Activated T-helper 1 cell treated with anti-CD3 and anti-CD28 coated beads, Interleukin-12 subunit alpha, Interleukin-12 subunit beta, Interleukin-2, Interleukin-4 antibody, amounts not matched to agents 30 ng/mL and 10 ng/mL and 1 ng/mL, durations not matched to agents 14 hours and 24 hours and 36 hours (primary cell): ENCODE results near the gene NIPAL4. TPM values are rescaled to one million over a fixed set of nuclear protein-coding genes. Genes with fewer than 3 reads are reported as not detected.
"Not testable (repeated sequence)": the region's sequence is repeated elsewhere in the genome, so short reads cannot be mapped to it uniquely, and the experiment has no call there.

Source experiments
- DNase-seq: peaks from one replicate; pipeline ENCODE4 v3.0.0; 2021; ENCODE audit warnings: low spot score
- H3K27ac Mint-ChIP-seq: one replicate; pipeline ENCODE4 v1.8.0; 2021; ENCODE audit warnings: mild to moderate bottlenecking, mixed read lengths
- H3K27me3 Mint-ChIP-seq: one replicate; pipeline ENCODE4 v1.8.0; 2022; ENCODE audit warnings: mild to moderate bottlenecking, moderate library complexity, mixed read lengths; ENCODE audit not compliant: insufficient read depth
- H3K36me3 Mint-ChIP-seq: one replicate; pipeline ENCODE4 v1.8.0; 2021; ENCODE audit warnings: low read depth, mixed read lengths
- H3K4me1 Mint-ChIP-seq: one replicate; pipeline ENCODE4 v1.8.0; 2021; ENCODE audit warnings: low read depth, mixed read lengths
- H3K4me3 Mint-ChIP-seq: one replicate; pipeline ENCODE4 v1.8.0; 2021; ENCODE audit warnings: mild to moderate bottlenecking, moderate library complexity, mixed read lengths
- H3K9me3 Mint-ChIP-seq: one replicate; pipeline ENCODE4 v1.8.0; 2021; ENCODE audit warnings: mixed read lengths
- intact Hi-C: fragments of 100-400 bp; cut with micrococcal nuclease; formaldehyde crosslinking; loops from one replicate; pipeline ENCODE4 v1.15.1; 2024
- total RNA-seq: library from RNA; stranded (reverse); gene quantifications from 2 replicates; pipeline ENCODE4 v1.2.3, GENCODE V29; 2022

NIPAL4 gene
- 2.2 and 2.3 TPM in 2 replicates for total RNA-seq

- Mint-ChIP-seq H3K36me3 (peaks cover 13% of the 10 kb centered on the region), H3K4me1 (peaks cover 33% of the 10 kb centered on the region), H3K9me3 (no peaks in the 10 kb centered on the region), H3K27ac (peak within 1 kb of the TSS; percentile 45), H3K27me3 (peaks cover 33% of the 10 kb centered on the region), H3K4me3 (peak within 1 kb of the TSS; percentile 76)
- intact Hi-C loops: loop anchor here (10.0 kb wide), 1 partner anchor 285 kb away; no protein-coding TSS in a partner anchor
- no peak for DNase-seq
Observed at GRCh38 chr5:157459715-157460599, at the start of gene NIPAL4. TSS of gene NIPAL4 (plus strand) at chr5:157460213. CDS start at chr5:157460321, 108 bp downstream.

GRCh38 chr5:157415838-157416237, 44.2 kb upstream of the NIPAL4 start:
- intact Hi-C loops: no loop called here
- H3K4me1 Mint-ChIP-seq: no peaks in the 10 kb centered on the region
- H3K4me3 Mint-ChIP-seq: no peak overlapping the region
- no peak overlapping the region for H3K27ac Mint-ChIP-seq
- peaks cover 8% of the 10 kb centered on the region for H3K9me3 Mint-ChIP-seq
- H3K27me3 Mint-ChIP-seq: peaks cover 27% of the 10 kb centered on the region
- no peak for DNase-seq
- H3K36me3 Mint-ChIP-seq: no peaks in the 10 kb centered on the region

GRCh38 chr5:157419521-157419920, 40.5 kb upstream of the NIPAL4 start:
- H3K27ac Mint-ChIP-seq, intact Hi-C loops, H3K27me3 Mint-ChIP-seq, DNase-seq, H3K4me1 Mint-ChIP-seq, H3K36me3 Mint-ChIP-seq, H3K4me3 Mint-ChIP-seq, H3K9me3 Mint-ChIP-seq: not testable (repeated sequence)

GRCh38 chr5:157429920-157430319, 30.1 kb upstream of the NIPAL4 start:
- not testable (repeated sequence) for H3K9me3 Mint-ChIP-seq, H3K27ac Mint-ChIP-seq, DNase-seq, H3K4me1 Mint-ChIP-seq, H3K4me3 Mint-ChIP-seq, H3K36me3 Mint-ChIP-seq
- intact Hi-C loops: loop anchor here (5.0 kb wide), 1 partner anchor 242 kb away; the partner anchor contains the start of gene C5orf52
- peaks cover 29% of the 10 kb centered on the region for H3K27me3 Mint-ChIP-seq

- intact Hi-C loops: loop anchor here (1.0 to 5.0 kb wide), 6 partner anchors 40 to 312 kb away; partner anchors contain the start of genes C5orf52 and LSM11
- peaks cover 4% of the 10 kb centered on the region for H3K36me3 Mint-ChIP-seq
Observed at GRCh38 chr5:157431544-157432200, 28.3 kb upstream of the NIPAL4 start.

GRCh38 chr5:157434096-157434495, 25.9 kb upstream of the NIPAL4 start:
- Mint-ChIP-seq H3K9me3 (peaks cover 3% of the 10 kb centered on the region), H3K27ac (no peak overlapping the region), H3K27me3 (peaks cover 7% of the 10 kb centered on the region), H3K4me3 (no peak overlapping the region), H3K4me1 (peaks cover 8% of the 10 kb centered on the region), H3K36me3 (peaks cover 4% of the 10 kb centered on the region)
- intact Hi-C loops: loop anchor here (5.0 kb wide), 1 partner anchor 238 kb away; the partner anchor contains the start of gene C5orf52
- no peak for DNase-seq

More at GRCh38 chr5:157431544-157432200, 28.3 kb upstream of the NIPAL4 start:
- H3K27ac Mint-ChIP-seq: no peak overlapping the region
- no peak overlapping the region for H3K4me3 Mint-ChIP-seq
- peak; percentile 7 for DNase-seq
- H3K9me3 Mint-ChIP-seq: peaks cover 3% of the 10 kb centered on the region
- peaks cover 22% of the 10 kb centered on the region for H3K27me3 Mint-ChIP-seq
- peaks cover 8% of the 10 kb centered on the region for H3K4me1 Mint-ChIP-seq

GRCh38 chr5:157443041-157443549, 16.9 kb upstream of the NIPAL4 start:
- H3K27me3 Mint-ChIP-seq: peaks cover 13% of the 10 kb centered on the region
- H3K36me3 Mint-ChIP-seq: peaks cover 3% of the 10 kb centered on the region
- no peak for DNase-seq
- no peaks in the 10 kb centered on the region for H3K4me1 Mint-ChIP-seq
- H3K9me3 Mint-ChIP-seq: no peaks in the 10 kb centered on the region
- intact Hi-C loops: no loop called here
- no peak overlapping the region for H3K4me3 Mint-ChIP-seq
- H3K27ac Mint-ChIP-seq: no peak overlapping the region

GRCh38 chr5:157444224-157444623, 15.8 kb upstream of the NIPAL4 start:
- Mint-ChIP-seq H3K9me3 (no peaks in the 10 kb centered on the region), H3K4me1 (no peaks in the 10 kb centered on the region)

GRCh38 chr5:157445745-157446411, 14.1 kb upstream of the NIPAL4 start:
- no peaks in the 10 kb centered on the region for H3K36me3 Mint-ChIP-seq
- H3K9me3 Mint-ChIP-seq: no peaks in the 10 kb centered on the region
- no peak overlapping the region for H3K27ac Mint-ChIP-seq
- H3K4me3 Mint-ChIP-seq: no peak overlapping the region
- no peak for DNase-seq
- intact Hi-C loops: no loop called here
- H3K27me3 Mint-ChIP-seq: peaks cover 9% of the 10 kb centered on the region
- no peaks in the 10 kb centered on the region for H3K4me1 Mint-ChIP-seq

More at GRCh38 chr5:157444224-157444623, 15.8 kb upstream of the NIPAL4 start:
- Mint-ChIP-seq H3K36me3 (peaks cover 3% of the 10 kb centered on the region), H3K27ac (no peak overlapping the region), H3K4me3 (no peak overlapping the region), H3K27me3 (peaks cover 13% of the 10 kb centered on the region)
- intact Hi-C loops: no loop called here
- no peak for DNase-seq

- H3K36me3 Mint-ChIP-seq: no peaks in the 10 kb centered on the region
- peaks cover 9% of the 10 kb centered on the region for H3K27me3 Mint-ChIP-seq
- no peak overlapping the region for H3K4me3 Mint-ChIP-seq
- no peaks in the 10 kb centered on the region for H3K9me3 Mint-ChIP-seq
- intact Hi-C loops: no loop called here
- H3K27ac Mint-ChIP-seq: no peak overlapping the region
- no peaks in the 10 kb centered on the region for H3K4me1 Mint-ChIP-seq
- DNase-seq: no peak
Observed at GRCh38 chr5:157446412-157446935, 13.5 kb upstream of the NIPAL4 start.

GRCh38 chr5:157447201-157447637, 12.8 kb upstream of the NIPAL4 start:
- no peak overlapping the region for H3K4me3 Mint-ChIP-seq
- no peak for DNase-seq
- H3K4me1 Mint-ChIP-seq: no peaks in the 10 kb centered on the region
- no peaks in the 10 kb centered on the region for H3K36me3 Mint-ChIP-seq
- H3K27me3 Mint-ChIP-seq: peaks cover 9% of the 10 kb centered on the region
- intact Hi-C loops: no loop called here
- H3K27ac Mint-ChIP-seq: no peak overlapping the region
- H3K9me3 Mint-ChIP-seq: no peaks in the 10 kb centered on the region

GRCh38 chr5:157449011-157449723, 10.8 kb upstream of the NIPAL4 start:
- Mint-ChIP-seq H3K4me3 (no peak overlapping the region), H3K27me3 (peaks cover 3% of the 10 kb centered on the region), H3K27ac (no peak overlapping the region), H3K4me1 (no peaks in the 10 kb centered on the region), H3K36me3 (no peaks in the 10 kb centered on the region), H3K9me3 (no peaks in the 10 kb centered on the region)
- no peak for DNase-seq
- intact Hi-C loops: no loop called here
